SK-N-MC (cell line): ENCODE data around the gene ACAT2.
"Not testable (repeated sequence)": the region's sequence is repeated elsewhere in the genome, so short reads cannot be mapped to it uniquely, and the experiment has no call there.

Experiments used
- DNase-seq: peaks from one replicate; pipeline ENCODE4 v3.0.0-alpha.2; 2011; ENCODE audit warnings: low read depth, low spot score
- H3K27ac ChIP-seq: fragments of 200-600 bp; sonication (generic); 2 replicates; pipeline ENCODE4 v1.5.1; 2016; ENCODE audit warnings: mixed run types
- H3K36me3 ChIP-seq: fragments of 200-600 bp; sonication (generic); 2 replicates; pipeline ENCODE4 v1.6.1; 2017; ENCODE audit warnings: antibody characterized with exemption, low read length, mixed read lengths; ENCODE audit not compliant: insufficient read depth
- H3K4me3 ChIP-seq: fragments of 200-600 bp; sonication (generic); 2 replicates; pipeline ENCODE4 v1.5.1; 2016
- H3K9ac ChIP-seq: fragments of 200-600 bp; sonication (generic); 2 replicates; pipeline ENCODE4 v1.8.0; 2017; ENCODE audit warnings: mixed run types, mixed read lengths; ENCODE audit not compliant: insufficient read length
- H3K9me3 ChIP-seq: fragments of 200-600 bp; sonication (generic); 2 replicates; pipeline ENCODE4 v1.6.1; 2017; ENCODE audit warnings: low read depth, mild to moderate bottlenecking, antibody characterized with exemption, low read length, moderate library complexity, mixed read lengths
- EZH2 ChIP-seq: fragments of 200-600 bp; sonication (generic); IDR thresholded peaks from one replicate; pipeline ENCODE4 v1.6.1; 2017; ENCODE audit warnings: antibody characterized with exemption
- FOXP2 ChIP-seq: optimal IDR thresholded peaks from 2 replicates; pipeline ENCODE3; 2011; ENCODE audit warnings: mild to moderate bottlenecking, moderate library complexity; ENCODE audit not compliant: insufficient read depth; ENCODE audit errors: extremely low read length, control extremely low read depth
- POLR2AphosphoS5 ChIP-seq: IDR thresholded peaks from 2 replicates; pipeline ENCODE4 v1.6.1; 2012; ENCODE audit warnings: mild to moderate bottlenecking, low read depth, low read length, borderline replicate concordance

ACAT2 gene

GRCh38 chr6:159720708-159721107 is 41.1 kb upstream of the ACAT2 start:
- Histone ChIP-seq H3K36me3 (0 out of 2 replicates have a peak, but pooled peaks cover 6% of the 10 kb centered on the region), H3K9ac (no peak overlapping the region), H3K27ac (no peak overlapping the region), H3K4me3 (no peak overlapping the region), H3K9me3 (no peaks in the 10 kb centered on the region)
- DNase-seq = no peak
- TF ChIP-seq FOXP2 (no peak), EZH2 (no peak), POLR2AphosphoS5 (no peak)

GRCh38 chr6:159721981-159722380 is 39.9 kb upstream of the ACAT2 start:
- not testable (repeated sequence) for H3K9ac ChIP-seq, DNase-seq, H3K27ac ChIP-seq, H3K36me3 ChIP-seq, H3K9me3 ChIP-seq, H3K4me3 ChIP-seq

GRCh38 chr6:159722655-159723054 is 39.2 kb upstream of the ACAT2 start:
- Histone ChIP-seq H3K27ac (no peak overlapping the region), H3K36me3 (0 out of 2 replicates have a peak, but pooled peaks cover 6% of the 10 kb centered on the region), H3K9me3 (no peaks in the 10 kb centered on the region), H3K4me3 (no peak overlapping the region), H3K9ac (no peak overlapping the region)
- no peak for TF ChIP-seq POLR2AphosphoS5
- TF ChIP-seq FOXP2 = no peak
- TF ChIP-seq EZH2 = no peak
- DNase-seq = no peak

- no peak overlapping the region for H3K9ac ChIP-seq
- TF ChIP-seq FOXP2 (no peak), POLR2AphosphoS5 (no peak; the same call in 1 of the 2 replicates), EZH2 (no peak)
- no peaks in the 10 kb centered on the region for H3K9me3 ChIP-seq
- DNase-seq = no peak
- H3K27ac ChIP-seq = no peak overlapping the region
- H3K4me3 ChIP-seq = no peak overlapping the region
- H3K36me3 ChIP-seq = peaks cover 6% of the 10 kb centered on the region; the same call in 1 of the 2 replicates
Observed at GRCh38 chr6:159723259-159723658, 38.6 kb upstream of the ACAT2 start.

- DNase-seq = no peak
- H3K36me3 ChIP-seq = peaks cover 17% of the 10 kb centered on the region
- H3K4me3 ChIP-seq = no peak overlapping the region
- H3K9ac ChIP-seq = no peak overlapping the region
- TF ChIP-seq EZH2 = no peak
- TF ChIP-seq FOXP2 = no peak
- TF ChIP-seq POLR2AphosphoS5 = no peak
- no peaks in the 10 kb centered on the region for H3K9me3 ChIP-seq
- no peak overlapping the region for H3K27ac ChIP-seq
Observed at GRCh38 chr6:159724778-159725177, 37.1 kb upstream of the ACAT2 start.

- not testable (repeated sequence) for H3K9ac ChIP-seq, H3K9me3 ChIP-seq, H3K27ac ChIP-seq, DNase-seq, H3K4me3 ChIP-seq
- peaks cover 21% of the 10 kb centered on the region for H3K36me3 ChIP-seq
Observed at GRCh38 chr6:159725208-159725607, 36.6 kb upstream of the ACAT2 start.

- H3K4me3 ChIP-seq = peak overlapping the region; percentile 93
- peak overlapping the region; percentile 97 for H3K9ac ChIP-seq
- H3K9me3 ChIP-seq = no peaks in the 10 kb centered on the region
- peaks cover 32% of the 10 kb centered on the region for H3K36me3 ChIP-seq
- peak overlapping the region; percentile 96 for H3K27ac ChIP-seq
- no peak for DNase-seq
- TF ChIP-seq FOXP2 (no peak), POLR2AphosphoS5 (no peak; the same call in 1 of the 2 replicates), EZH2 (no peak)
Observed at GRCh38 chr6:159726255-159726917, 35.5 kb upstream of the ACAT2 start.

- TF ChIP-seq FOXP2 (peak; percentile 26), POLR2AphosphoS5 (peak; percentile 89; the same call in 1 of the 2 replicates), EZH2 (no peak)
- Histone ChIP-seq H3K27ac (peak within 1 kb of the TSS; percentile 96), H3K36me3 (peaks cover 40% of the 10 kb centered on the region), H3K9ac (peak within 1 kb of the TSS; percentile 97), H3K9me3 (no peaks in the 10 kb centered on the region), H3K4me3 (peak within 1 kb of the TSS; percentile 93)
- peak; percentile 72 for DNase-seq
Observed at GRCh38 chr6:159726918-159727716, 34.7 kb upstream of the ACAT2 start, which contains the start of gene WTAP. WTAP (plus strand) TSS chr6:159727506; CDS start chr6:159736266, 8,760 bp downstream.
